ENCODE data around the gene CHST8.
"Not testable (repeated sequence)": the region's sequence is repeated elsewhere in the genome, so short reads cannot be mapped to it uniquely, and the experiment has no call there.

DNA sequence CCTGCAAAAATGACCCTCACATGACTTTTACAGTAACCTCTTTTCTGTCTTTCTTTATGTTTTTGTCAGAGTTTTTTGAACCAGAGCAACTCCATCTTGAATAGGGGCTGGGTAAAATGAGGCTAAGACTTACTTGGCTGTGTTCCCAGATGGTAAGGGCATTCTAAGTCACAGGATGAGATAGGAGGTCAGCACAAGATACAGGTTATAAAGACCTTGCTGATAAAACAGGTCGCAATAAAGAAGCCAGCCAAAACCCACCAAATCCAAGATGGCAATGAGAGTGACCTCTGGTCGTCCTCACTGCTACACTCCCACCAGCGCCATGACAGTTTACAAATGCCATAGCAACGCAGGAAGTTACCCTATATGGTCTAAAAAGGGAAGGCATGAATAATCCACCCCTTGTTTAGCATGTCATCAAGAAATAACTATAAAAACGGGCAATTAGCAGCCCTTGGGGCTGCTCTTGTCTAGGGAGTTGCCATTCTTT lies 15.9 kb upstream of the CHST8 start:
- TF ChIP-seq MTF2 (CRISPR knock-in tag; IDR thresholded peaks at IDR 0.05; ENCODE audit: borderline replicate concordance); POLR2AphosphoS5 (IDR thresholded peaks at IDR 0.05; ENCODE audit: low read depth, low read length); IKZF1 (IDR thresholded peaks at IDR 0.05); ZNF24 (IDR thresholded peaks at IDR 0.05); ZNF891 (CRISPR knock-in tag; IDR thresholded peaks at IDR 0.05): not testable (repeated sequence)

Data from HepG2 (cell line).